Activated CD8-positive, alpha-beta memory T cell treated with anti-CD3 and anti-CD28 coated beads for 24 hours (primary cell): ENCODE data around the gene SLC22A2.
"Not testable (repeated sequence)": the region's sequence is repeated elsewhere in the genome, so short reads cannot be mapped to it uniquely, and the experiment has no call there.

ENCODE experiments used
- DNase-seq: peaks from one replicate; pipeline ENCODE4 v3.0.0-alpha.2; 2020

SLC22A2 gene

DNA sequence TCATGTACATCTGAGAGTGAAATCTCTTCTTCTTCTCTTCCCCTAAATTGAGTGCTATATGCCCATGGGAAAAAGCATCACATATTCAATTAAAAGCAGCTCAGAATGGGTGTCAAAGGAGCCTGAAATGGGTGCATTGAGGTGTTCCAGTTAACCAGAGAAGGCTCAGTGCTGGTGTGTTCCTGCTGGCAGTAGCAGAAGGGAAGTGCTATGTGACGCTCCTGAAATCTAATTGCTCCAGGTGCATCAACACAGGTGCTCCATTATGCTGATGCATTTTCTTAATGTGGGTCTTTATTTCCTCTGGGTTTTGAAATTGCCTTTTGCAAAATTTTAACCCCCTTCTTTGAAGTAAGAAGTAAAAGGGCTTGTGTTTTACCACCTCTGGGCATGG lies 17.9 kb downstream of the SLC22A2 start:
- no peak for DNase-seq

DNA sequence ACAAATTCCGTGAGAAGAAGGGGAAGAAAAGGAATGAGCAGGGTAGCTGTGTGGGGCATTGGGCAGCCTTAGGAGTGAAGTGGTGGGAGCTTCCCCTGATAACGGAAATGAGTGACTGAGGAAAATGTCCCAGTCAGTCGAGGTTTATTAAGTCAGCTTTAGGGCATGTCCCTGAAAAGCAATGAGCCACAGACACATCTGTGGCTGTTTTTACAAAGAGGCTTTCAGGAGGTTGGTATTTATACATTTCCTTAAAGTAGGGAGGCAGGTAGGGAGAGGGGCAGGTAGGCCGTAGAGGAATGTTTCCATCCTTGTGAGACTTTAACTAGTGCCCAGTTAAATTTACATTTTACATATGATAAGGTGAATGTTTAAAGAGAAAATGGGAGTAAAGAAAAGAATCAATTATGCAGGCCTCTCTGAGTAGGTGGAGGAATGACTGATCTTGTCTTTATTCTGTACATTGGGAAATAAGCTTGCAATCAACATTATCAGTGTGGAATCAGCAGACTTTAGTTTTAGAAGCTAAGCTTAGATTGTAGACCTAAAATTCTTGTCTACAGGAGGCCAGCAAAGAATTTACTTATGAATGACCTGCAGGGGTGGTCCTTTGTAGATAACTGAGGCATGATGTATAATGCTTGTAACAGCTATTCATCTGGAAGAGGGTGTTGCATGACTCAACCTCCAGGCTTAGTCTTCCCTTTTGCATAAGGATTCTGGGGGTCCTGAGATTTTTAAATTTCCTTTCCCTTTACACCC lies 18.5 kb downstream of the SLC22A2 start:
- DNase-seq = no peak

DNA sequence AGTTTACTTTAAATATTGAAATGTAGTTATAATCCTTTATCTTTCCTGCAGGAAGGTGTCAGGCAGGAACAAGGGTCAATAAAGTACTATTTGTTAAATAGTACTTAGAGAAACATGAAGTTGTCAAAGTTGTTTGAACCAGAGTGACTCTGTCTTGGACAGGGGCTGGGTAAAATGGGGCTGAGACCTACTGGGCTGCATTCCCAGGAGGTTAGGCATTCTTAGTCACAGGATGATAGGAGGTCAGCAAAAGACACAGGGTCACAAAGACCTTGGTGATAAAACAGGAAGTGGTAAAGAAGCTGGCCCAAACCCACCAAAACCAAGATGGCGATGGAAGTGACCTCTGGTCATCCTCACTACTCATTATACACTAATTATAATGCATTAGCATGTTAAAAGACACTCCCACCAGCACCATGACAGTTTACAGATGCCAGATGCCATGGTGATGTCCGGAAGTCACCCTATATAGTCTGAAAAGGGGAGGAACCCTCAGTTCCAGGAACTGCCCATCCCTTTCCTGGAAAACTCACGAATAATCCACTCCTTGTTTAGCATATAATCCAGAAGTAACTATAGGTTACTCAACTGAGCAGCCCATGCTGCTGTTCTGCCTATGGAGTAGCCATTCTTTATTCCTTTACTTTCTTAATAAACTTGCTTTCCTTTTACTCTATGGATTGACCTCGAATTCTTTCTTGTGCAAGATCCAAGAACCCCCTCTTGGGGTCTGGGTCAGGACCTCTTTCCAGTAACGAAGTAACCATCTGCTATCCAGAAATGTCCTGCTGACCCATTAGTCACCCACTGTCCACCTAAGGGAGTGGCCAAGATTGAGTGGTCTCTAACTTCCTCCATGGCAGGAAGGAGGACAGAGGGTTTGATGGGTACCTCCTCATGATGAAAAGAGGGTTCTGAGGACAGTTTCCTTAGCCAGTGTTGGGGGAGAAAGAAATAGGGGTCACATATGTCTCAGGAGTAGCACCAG lies 19.6 kb downstream of the SLC22A2 start:
- DNase-seq = no peak

DNA sequence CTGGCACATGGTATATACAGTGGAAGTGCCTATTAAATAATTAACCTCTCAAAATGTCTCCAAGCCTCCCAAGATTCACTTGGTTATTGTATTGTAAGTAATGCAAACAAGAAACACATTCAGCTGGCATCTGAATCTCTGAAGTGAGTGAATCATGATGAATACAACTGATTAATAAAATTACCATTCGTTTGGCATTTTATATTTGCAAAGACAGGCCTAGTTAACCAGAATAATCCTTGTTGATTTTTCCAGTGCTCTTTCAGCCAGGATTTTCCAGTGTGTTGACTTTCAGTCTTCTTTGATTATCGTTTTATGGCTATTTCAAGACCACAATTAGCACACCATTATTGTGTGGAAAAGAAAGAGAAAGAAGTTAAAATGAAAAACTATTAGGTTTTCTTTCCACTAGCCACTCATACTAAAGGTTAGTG lies 20.3 kb downstream of the SLC22A2 start:
- no peak for DNase-seq

DNA sequence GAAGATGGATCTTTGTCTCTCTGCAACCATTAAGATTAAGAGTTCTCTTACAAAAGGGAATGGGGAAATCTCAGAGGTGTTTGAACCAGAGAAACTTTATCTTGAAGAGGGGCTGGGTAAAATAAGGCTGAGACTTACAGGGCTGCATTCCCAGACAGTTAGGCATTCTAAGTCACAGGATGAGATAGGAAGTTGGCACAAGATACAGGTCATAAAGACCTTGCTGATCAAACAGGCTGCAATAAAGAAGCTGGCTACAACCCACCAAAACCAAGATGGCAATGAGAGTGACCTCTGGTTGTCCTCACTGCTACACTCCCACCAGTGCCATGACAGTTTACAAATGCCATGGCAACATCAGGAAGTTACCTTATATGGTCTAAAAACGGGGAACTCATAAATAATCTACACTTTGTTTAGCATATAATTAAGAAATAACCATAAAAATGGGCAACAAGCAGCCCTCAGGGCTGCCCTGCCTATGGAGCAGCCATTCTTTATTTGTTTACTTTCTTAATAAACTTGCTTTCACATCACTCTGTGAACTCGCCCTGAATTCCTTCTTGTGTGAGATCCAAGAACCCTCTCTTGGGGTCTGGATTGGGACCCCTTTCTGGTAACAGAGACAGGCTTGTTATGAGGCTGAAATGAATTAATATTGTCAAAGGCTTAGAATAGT lies 20.9 kb downstream of the SLC22A2 start:
- not testable (repeated sequence) for DNase-seq

DNA sequence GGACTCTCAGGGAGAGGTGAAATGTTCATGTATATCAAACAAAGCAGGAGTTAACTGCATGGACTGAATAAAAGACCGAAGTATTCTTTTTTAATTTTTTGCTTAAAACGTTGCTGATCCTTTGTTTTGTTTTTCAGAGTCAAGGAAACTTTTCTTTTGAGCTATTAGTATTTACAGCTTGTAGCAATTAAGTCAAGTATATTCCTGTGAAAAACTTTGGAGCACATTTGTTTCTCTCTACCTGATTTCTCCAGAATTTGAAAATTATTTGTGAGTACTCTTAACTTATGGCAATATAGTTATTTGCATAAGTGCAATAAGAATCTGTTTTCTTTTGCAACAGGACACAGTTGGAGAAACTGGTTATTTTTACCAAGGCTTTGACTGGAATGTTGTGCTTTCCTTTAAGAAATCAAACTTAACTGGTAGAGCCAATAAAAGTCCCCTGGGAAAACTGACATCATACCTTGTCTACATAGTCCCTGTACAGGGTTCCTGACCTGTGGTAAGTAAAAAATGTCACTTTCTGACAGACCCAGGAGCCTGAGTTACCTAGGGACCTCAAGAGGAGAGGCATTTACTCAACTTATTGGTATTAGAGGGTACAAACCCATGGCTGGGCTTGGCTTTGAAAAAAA lies 22.3 kb downstream of the SLC22A2 start:
- not testable (repeated sequence) for DNase-seq

DNA sequence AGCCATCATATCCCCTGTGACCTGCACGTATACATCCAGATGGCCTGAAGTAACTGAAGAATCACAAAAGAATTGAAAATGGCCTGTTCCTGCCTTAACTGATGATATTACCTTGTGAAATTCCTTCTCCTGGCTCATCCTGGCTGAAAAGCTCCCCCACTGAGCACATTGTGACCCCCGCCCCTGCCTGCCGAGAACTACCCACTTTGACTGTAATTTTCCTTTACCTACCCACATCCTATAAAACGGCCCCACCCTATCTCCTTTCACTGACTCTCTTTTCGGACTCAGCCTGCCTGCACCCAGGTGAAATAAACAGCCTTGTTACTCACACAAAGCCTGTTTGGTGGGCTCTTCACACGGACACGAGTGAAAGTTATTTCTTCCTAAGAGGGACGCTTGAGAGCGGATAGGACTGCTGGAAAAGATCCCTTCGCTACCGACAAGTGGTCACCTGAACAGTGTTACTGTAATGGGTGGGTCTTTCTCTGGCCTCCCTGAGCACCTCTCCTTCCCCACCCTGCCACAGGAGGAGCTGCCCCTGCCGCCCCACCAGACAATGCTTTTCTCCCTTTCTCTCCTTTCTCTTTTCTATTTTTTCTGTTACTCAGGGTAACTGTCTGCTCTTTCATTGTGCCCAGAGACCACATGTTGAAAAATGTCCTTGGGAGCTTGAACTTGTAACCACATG lies 24.5 kb downstream of the SLC22A2 start:
- not testable (repeated sequence) for DNase-seq

DNA sequence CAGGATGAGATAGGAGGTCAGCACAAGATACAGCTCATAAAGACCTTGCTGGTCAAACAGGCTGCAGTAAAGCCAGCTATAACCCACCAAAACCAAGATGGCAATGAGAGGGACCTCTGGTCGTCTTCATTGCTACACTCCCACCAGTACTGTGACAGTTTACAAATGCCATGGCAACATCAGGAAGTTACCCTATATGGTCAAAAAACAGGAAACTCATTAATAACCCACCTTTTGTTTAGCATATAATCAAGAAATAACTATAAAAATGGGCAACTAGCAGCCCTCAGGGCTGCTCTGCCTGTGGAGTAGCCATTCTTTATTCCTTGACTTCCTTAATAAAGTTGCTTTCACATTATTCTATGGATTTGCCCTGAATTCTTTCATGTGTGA lies 30.9 kb downstream of the SLC22A2 start:
- DNase-seq = no peak

DNA sequence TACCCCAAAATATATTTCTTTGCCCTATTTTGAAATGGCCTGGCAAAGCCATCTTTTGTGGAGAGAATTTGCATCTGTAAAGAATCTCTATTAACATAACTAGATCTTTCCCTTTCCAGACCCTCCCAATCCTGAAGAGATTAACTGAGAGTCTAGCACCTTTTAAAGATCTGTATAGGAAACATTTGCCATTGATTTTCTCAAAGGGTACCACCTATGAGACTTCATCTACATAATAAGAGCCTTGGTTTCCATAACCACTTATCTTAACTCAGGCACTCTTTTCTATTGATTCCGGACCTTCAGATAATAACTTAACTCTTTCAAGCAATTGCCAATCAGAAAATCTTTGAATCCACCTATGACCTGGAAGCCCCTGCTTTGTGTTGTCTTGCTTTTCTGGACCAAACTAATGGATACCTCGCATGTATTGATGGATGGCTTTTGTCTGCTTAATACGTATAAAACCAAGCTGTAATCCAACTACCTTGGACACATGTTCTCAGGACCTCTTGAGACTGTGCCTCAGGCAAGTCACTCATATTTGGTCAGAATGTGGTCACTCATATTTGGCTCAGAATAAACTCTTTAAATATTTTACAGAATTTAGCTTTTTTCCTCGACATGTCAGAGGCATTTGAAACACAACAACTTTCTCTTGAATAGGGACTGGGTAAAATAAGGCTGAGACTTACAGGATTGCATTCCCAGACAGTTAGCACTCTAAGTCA lies 31.4 kb downstream of the SLC22A2 start:
- DNase-seq = no peak

DNA sequence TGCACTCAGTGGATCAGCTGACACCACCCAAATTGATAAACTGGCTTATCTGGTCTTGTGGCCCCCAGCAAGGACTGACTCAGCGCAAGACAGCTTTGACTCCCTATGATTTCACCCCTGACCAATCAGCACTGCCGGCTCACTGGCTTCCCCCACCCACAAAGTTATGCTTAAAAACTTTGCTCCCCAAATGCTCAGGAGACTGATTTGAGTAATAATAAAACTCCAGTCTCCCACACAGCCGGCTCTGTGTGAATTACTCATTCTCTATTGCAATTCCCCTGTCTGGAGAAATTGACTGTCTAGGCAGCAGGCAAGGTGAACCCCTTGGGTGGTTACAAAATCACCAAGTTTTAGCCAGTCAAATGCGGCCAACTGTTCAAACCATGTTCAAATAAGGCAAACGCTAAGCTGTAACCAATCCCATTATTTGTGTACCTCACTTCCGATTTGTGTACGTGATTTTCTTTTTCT lies 32.5 kb downstream of the SLC22A2 start:
- no peak for DNase-seq

DNA sequence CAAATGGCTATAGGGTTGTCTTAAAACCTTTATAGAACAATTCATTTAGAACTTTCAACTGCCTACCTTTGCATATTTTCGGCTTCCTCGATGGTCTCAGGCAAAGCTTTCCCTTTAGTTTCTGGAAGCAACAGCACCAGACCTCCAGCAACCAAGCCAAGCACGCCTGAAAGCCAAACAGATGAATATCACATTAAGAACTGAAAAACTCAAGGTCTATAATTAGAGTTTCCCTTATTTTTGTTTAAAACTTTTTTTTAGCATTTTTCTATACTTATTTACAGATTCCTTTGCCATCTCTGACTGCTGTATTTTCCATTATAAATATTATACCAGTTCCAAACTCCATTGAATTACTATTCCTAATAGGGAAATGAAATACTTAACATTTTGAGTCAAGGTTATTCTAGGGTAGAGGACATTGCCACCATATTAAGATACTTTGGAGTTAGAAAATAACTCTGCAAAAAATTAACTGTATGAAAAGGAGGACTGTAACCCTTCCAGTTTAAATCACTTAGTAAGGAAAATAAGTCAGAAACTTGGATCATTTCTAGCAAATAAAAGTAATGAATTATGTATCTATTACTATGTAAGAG lies 33.9 kb downstream of the SLC22A2 start:
- DNase-seq = no peak

DNA sequence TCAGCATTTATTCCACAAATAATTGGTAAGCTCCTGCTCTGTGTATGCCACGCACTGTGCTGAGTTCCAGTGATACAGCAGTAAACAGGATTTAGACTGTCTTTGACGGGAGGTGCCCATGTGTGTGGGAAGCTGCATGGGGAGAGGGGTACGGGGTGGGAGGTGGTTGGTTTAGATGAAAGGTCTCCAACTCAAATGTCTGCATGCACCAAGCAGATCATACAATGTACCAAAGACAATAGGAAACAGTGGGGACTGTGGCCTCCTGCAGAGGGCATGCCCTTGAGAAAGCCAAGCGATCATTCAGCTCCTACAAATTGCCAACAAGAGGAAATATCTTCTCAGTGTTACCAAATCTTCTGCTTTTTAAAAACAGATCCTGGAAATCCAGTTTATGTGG lies 36.1 kb downstream of the SLC22A2 start:
- no peak for DNase-seq

DNA sequence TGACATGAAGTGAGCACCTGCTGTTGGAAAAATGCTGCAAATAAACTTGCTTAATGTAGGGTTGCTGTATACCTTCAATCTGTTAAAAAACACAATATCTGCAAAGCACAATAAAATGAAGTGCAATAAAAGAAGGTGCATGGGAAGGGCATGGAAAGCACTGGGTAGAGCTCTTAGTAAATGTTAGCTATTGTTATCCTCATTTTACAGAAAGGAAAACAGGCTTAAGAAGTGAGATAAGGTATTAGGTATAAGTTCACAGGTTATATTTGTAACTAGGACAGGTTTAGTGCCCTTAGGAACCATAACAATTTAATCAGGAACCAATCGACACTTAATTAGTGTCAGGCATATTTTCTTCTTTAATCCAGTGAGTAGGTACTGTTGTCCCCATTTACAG lies 36.7 kb downstream of the SLC22A2 start:
- no peak for DNase-seq

DNA sequence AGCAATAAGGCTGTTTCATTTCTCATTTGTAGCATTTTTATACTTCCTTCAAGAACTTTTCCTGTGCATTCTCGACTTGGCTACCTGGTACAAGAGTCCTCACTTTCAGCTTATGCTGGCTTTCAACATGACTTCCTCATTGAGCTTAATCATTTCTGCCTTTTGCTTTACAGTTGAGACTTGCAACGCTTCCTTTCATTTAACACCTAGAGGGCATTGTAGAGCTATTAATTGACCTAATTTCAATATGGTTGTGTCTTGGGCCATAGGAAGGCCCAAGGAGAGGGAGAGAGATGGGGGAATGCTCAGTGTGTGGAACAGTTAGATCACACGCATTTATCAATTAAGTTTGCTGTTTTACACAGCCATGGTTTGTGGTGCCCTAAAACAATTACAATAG lies 37.2 kb downstream of the SLC22A2 start:
- DNase-seq = no peak

DNA sequence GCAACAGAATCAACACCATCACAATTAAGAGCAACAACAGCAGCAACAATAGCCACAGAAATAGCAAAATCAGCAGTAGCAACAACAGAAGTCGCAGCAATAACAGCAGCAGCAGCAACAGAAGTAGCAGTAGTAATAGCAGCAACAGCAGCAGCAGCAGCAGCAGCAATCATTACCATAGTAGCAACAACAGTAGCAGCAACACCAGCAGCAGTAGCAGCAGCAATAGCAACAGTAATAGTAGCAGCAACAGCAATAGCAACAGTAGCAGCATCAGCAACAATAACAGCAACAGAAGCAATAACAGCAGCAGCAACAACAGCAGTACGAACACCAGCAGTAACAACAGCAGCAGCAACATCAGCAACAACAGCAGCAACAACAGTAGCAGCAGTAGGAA lies 39.8 kb downstream of the SLC22A2 start:
- no peak for DNase-seq

DNA sequence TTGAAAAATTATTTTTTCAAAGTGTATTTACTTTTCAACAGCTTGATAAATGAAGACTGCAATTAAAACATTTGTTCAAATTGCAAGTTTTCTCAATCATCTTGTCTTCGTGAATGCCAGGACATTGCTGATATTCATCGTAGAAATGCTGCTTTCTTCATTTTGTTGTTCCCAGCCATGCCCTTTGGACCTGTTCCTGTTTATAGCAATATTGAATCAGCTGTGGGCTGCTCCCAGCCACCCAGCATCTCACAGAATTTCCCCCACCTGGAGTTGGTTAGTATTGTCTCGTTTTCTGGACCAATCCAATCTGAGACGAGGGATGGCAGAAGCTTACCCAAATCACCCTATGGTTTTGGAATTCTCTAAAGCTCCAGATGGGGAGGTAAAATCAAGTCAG lies 40.8 kb downstream of the SLC22A2 start:
- DNase-seq = no peak

DNA sequence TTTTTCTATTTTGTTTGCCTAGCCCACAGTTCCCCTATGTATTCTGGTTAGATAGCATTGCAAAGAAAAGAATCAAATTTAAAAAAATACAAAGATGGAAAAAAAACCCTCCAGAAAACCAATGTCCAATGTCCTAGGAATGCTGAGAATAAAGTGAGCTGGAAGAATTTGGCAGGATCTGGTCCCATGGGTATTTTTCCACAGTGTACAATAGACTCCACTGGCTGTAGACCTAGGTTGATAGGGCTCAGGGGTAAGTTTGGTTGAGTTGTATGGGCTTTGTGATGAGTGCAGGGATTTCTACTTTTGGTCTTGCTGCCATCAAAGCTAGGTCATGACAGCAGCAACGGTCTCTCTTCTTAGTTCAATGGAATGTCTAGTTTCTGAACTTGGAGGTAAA lies 41.5 kb downstream of the SLC22A2 start:
- DNase-seq = no peak

DNA sequence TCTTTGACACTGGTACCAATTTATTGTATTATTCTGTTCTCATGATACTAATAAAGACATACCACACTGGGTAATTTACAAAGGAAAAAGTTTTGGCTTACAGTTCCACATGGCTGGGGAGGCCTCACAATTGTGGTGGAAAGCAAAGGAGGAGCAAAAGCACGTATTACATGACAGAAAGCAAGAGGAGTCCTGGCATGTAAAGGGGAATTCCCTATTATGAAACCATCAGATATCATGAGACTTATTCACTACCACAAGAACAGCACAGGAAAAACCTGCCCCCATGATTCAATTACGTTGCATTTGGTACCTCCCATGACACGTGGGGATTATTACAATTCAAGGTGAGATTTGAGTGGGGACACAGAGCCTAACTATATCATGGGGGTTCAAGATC lies 43.4 kb downstream of the SLC22A2 start:
- DNase-seq = no peak

DNA sequence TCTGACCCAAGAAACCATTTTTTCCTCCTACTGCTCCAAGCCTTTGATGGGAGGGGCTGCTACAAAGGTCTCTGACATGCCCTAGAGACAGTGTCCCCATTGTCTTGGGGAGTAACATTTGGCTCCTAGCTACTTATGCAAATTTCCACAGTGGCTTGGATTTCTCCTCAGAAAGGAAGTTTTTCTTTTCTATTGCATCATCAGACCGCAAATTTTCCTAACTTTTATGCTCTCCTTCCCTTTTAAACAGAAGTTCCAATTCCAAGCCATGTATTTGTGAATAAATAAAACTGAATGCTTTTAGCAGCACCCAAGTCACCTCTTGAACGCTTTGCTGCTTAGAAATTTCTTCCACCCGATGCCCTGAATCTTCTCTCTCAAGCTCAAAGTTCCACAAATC lies 51.0 kb downstream of the SLC22A2 start:
- no peak for DNase-seq

DNA sequence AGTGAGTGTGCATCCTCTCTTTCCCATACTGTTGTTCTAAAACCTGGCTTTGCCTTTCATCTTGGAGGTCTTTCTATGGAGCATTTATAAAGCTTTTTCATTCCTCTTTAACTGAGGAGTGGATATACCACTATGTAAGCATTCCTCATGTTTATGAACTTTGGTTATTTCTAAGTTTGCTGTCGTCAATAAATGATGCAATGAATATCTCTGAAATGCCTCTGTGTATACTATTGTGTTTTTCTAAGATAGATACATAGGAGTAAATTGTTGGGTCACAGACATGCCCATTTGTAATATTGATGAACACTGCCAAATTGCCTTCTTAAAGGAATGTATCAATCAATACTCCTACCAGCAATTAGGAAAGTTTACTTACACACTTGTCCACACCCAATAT lies 53.9 kb downstream of the SLC22A2 start:
- DNase-seq = no peak

DNA sequence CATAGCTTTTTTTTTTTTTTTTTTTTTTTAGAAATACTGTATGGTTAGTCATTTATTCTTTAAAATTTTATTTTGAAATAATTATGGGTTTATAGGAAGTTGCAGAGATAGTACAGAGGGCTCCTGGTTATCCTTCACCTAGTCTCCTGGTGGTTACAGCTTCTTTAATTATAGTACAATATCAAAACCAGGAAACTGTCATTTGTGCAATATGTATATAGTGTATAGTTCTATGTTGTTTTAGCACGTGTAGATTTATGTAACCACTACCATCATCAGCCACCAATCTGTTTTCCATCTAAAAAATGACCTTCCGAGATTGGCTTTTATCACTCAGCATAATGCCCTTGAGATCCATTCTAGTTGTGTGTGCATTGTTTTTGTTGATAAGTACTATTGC lies 54.7 kb downstream of the SLC22A2 start:
- no peak for DNase-seq
